Measurements from ENCODE around the gene USH2A.

The USH2A gene

GRCh38 chr1:216015116-216015515 lies 408.1 kb downstream of the USH2A start (continued):
- TF ChIP-seq, protein P1, sequence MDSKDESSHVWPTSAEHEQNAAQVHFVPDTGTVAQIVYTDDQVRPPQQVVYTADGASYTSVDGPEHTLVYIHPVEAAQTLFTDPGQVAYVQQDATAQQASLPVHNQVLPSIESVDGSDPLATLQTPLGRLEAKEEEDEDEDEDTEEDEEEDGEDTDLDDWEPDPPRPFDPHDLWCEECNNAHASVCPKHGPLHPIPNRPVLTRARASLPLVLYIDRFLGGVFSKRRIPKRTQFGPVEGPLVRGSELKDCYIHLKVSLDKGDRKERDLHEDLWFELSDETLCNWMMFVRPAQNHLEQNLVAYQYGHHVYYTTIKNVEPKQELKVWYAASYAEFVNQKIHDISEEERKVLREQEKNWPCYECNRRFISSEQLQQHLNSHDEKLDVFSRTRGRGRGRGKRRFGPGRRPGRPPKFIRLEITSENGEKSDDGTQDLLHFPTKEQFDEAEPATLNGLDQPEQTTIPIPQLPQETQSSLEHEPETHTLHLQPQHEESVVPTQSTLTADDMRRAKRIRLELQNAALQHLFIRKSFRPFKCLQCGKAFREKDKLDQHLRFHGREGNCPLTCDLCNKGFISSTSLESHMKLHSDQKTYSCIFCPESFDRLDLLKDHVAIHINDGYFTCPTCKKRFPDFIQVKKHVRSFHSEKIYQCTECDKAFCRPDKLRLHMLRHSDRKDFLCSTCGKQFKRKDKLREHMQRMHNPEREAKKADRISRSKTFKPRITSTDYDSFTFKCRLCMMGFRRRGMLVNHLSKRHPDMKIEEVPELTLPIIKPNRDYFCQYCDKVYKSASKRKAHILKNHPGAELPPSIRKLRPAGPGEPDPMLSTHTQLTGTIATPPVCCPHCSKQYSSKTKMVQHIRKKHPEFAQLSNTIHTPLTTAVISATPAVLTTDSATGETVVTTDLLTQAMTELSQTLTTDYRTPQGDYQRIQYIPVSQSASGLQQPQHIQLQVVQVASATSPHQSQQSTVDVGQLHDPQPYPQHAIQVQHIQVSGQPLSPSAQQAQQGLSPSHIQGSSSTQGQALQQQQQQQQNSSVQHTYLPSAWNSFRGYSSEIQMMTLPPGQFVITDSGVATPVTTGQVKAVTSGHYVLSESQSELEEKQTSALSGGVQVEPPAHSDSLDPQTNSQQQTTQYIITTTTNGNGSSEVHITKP (tag by site-specific recombination; IDR thresholded peaks at IDR 0.05), result no peak
- TF ChIP-seq ZNF23 (tag by site-specific recombination; IDR thresholded peaks at IDR 0.05; ENCODE audit: borderline replicate concordance) (no peak), ZNF169 (tag by site-specific recombination; IDR thresholded peaks at IDR 0.05) (no peak), ZNF670 (tag by site-specific recombination; IDR thresholded peaks at IDR 0.05; ENCODE audit: low read depth) (no peak), ZNF473 (tag by site-specific recombination; IDR thresholded peaks at IDR 0.05) (no peak), BCL11A (tag by site-specific recombination; IDR thresholded peaks at IDR 0.05; ENCODE audit: low read depth) (no peak), ZNF26 (tag by site-specific recombination; IDR thresholded peaks at IDR 0.05) (no peak), ZBTB44 (tag by site-specific recombination; IDR thresholded peaks at IDR 0.05) (no peak)
- TF ChIP-seq, protein P2, sequence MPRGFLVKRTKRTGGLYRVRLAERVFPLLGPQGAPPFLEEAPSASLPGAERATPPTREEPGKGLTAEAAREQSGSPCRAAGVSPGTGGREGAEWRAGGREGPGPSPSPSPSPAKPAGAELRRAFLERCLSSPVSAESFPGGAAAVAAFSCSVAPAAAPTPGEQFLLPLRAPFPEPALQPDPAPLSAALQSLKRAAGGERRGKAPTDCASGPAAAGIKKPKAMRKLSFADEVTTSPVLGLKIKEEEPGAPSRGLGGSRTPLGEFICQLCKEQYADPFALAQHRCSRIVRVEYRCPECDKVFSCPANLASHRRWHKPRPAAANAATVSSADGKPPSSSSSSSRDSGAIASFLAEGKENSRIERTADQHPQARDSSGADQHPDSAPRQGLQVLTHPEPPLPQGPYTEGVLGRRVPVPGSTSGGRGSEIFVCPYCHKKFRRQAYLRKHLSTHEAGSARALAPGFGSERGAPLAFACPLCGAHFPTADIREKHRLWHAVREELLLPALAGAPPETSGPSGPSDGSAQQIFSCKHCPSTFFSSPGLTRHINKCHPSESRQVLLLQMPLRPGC (tag by site-specific recombination; IDR thresholded peaks at IDR 0.05), result no peak

DNA sequence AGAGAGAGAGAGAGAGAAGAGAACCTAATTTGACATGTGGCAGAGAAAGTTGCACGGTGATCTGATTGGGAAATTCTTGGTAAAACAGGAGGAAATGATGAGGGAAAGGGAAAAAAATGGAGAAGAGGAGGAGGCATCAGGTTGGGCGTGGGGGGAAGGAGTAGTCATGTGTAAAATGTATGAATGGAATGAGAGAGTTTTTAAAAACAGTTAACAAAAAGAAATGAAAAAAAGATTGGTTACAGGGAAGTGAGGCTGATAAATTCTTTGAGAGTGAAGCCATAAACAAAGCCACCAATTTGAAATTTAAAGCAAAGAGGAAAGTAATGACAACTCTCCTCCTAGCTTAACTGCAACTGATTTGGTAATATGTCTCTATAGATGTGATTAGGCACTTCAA lies 409.2 kb downstream of the USH2A start:
- H3K9me3 ChIP-seq (ENCODE audit: control insufficient read depth, insufficient read depth, low read depth, low read length), result no peaks in the 10 kb centered on the region
- POLR2A ChIA-PET, result no interaction called here
- no peaks in the 10 kb centered on the region for H3K36me3 ChIP-seq (ENCODE audit: control insufficient read depth in 2 of 2, insufficient read depth in 1 of 2, low read length in 2 of 2)
- H3K27ac ChIP-seq (ENCODE audit: extremely low read depth, low read depth, low read length), result no peak overlapping the region
- no peaks in the 10 kb centered on the region for H3K4me1 ChIP-seq (ENCODE audit: control insufficient read depth, insufficient read depth, low read length)
- no peak overlapping the region for H3K4me3 ChIP-seq (ENCODE audit: low read depth, low read length)
- CTCF ChIA-PET, result no interaction called here
- no peak for TF ChIP-seq ZNF791 (tag by site-specific recombination; IDR thresholded peaks at IDR 0.05)
- no peak for TF ChIP-seq GLI4 (tag by site-specific recombination; IDR thresholded peaks at IDR 0.05)
- TF ChIP-seq ZFP41 (tag by site-specific recombination; IDR thresholded peaks at IDR 0.05; ENCODE audit: borderline replicate concordance), result no peak
- no peak for TF ChIP-seq MZF1 (tag by site-specific recombination; IDR thresholded peaks at IDR 0.05; ENCODE audit: borderline replicate concordance)
- no peak for TF ChIP-seq ZNF341 (tag by site-specific recombination; IDR thresholded peaks at IDR 0.05; ENCODE audit: low read depth)
- no peak for TF ChIP-seq ZNF513 (tag by site-specific recombination; IDR thresholded peaks at IDR 0.05)
- no peak for TF ChIP-seq TRIM28 (IDR thresholded peaks at IDR 0.05; ENCODE audit: borderline replicate concordance, low read length)
- TF ChIP-seq ZNF645 (tag by site-specific recombination; IDR thresholded peaks at IDR 0.05), result no peak
- TF ChIP-seq, protein P2 (tag by site-specific recombination; IDR thresholded peaks at IDR 0.05), result no peak
- TF ChIP-seq YY2 (tag by site-specific recombination; IDR thresholded peaks at IDR 0.05), result no peak
- TF ChIP-seq ZNF239 (tag by site-specific recombination; IDR thresholded peaks at IDR 0.05), result no peak
- TF ChIP-seq ZEB2 (tag by site-specific recombination; IDR thresholded peaks at IDR 0.05), result no peak
- TF ChIP-seq OSR2 (tag by site-specific recombination; IDR thresholded peaks at IDR 0.05), result no peak
- TF ChIP-seq ZSCAN5A (tag by site-specific recombination; IDR thresholded peaks at IDR 0.05), result no peak
- TF ChIP-seq ZNF211 (tag by site-specific recombination; IDR thresholded peaks at IDR 0.05; ENCODE audit: low read depth), result no peak

Measured in HEK293 (cell line).